Sigmoid colon (tissue), 4 donors: ENCODE results near the gene ATG4C.

Experiments used
- POLR2AphosphoS5 ChIP-seq, 4 donors: sonication (generic); formaldehyde crosslinking; IDR thresholded peaks; one replicate each; pipeline ENCODE4 v1.6.1; 2017; ENCODE audit warnings: antibody characterized with exemption in 4 of 4
- TF ChIP-seq, protein P1 (sequence below), 4 experiments: fragments of 450-650 bp in 3 of 4; fragments of 200-600 bp in 1 of 4; IDR thresholded peaks; one replicate each; pipeline ENCODE4 v1.5.1; 2016 to 2019; ENCODE audit warnings: antibody characterized with exemption in 4 of 4, mild to moderate bottlenecking in 3 of 4, moderate library complexity in 2 of 4

DNA sequence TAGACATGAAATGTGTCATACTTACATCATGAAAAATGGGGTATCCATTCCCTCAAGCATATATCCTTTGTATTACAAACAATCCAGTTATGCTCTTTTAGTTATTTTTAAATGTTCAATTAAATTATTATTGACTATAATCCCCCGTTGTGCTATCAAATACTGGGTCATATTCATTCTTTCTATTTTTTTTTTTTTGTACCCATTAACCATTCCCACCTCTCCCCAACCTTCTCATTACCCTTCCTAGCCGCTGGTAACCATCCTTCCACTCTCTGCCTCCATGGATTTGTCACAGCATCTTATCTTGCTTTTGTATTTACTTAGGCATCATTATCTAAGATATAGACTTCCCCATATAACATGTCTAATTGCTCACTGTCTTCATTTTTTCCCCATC lies 15.8 kb downstream of the ATG4C start:
- TF ChIP-seq POLR2AphosphoS5 (IDR thresholded peaks at IDR 0.05): no peak
- TF ChIP-seq, protein P1, sequence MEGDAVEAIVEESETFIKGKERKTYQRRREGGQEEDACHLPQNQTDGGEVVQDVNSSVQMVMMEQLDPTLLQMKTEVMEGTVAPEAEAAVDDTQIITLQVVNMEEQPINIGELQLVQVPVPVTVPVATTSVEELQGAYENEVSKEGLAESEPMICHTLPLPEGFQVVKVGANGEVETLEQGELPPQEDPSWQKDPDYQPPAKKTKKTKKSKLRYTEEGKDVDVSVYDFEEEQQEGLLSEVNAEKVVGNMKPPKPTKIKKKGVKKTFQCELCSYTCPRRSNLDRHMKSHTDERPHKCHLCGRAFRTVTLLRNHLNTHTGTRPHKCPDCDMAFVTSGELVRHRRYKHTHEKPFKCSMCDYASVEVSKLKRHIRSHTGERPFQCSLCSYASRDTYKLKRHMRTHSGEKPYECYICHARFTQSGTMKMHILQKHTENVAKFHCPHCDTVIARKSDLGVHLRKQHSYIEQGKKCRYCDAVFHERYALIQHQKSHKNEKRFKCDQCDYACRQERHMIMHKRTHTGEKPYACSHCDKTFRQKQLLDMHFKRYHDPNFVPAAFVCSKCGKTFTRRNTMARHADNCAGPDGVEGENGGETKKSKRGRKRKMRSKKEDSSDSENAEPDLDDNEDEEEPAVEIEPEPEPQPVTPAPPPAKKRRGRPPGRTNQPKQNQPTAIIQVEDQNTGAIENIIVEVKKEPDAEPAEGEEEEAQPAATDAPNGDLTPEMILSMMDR (IDR thresholded peaks at IDR 0.05): no peak
